BLaER1 (cell line): ENCODE results near the gene SLC37A4.
"Not testable (repeated sequence)": the region's sequence is repeated elsewhere in the genome, so short reads cannot be mapped to it uniquely, and the experiment has no call there.

Experiments used
- H3K27ac ChIP-seq: shearing (Covaris generic); formaldehyde crosslinking; 2 replicates; pipeline ENCODE4 v1.8.1; 2022
- H3K27me3 ChIP-seq: shearing (Covaris generic); formaldehyde crosslinking; 2 replicates; pipeline ENCODE4 v1.8.1; 2022
- H3K36me3 ChIP-seq: shearing (Covaris generic); formaldehyde crosslinking; 2 replicates; pipeline ENCODE4 v1.8.1; 2022
- H3K4me1 ChIP-seq: shearing (Covaris generic); formaldehyde crosslinking; 2 replicates; pipeline ENCODE4 v1.8.1; 2022
- H3K4me2 ChIP-seq: shearing (Covaris generic); formaldehyde crosslinking; 2 replicates; pipeline ENCODE4 v1.8.1; 2022
- H3K4me3 ChIP-seq: shearing (Covaris generic); formaldehyde crosslinking; 2 replicates; pipeline ENCODE4 v1.8.1; 2022
- H3K9ac ChIP-seq: shearing (Covaris generic); formaldehyde crosslinking; 2 replicates; pipeline ENCODE4 v1.8.1; 2022
- H3K9me3 ChIP-seq: shearing (Covaris generic); formaldehyde crosslinking; 2 replicates; pipeline ENCODE4 v1.8.1; 2022
- H4K20me1 ChIP-seq: shearing (Covaris generic); formaldehyde crosslinking; 2 replicates; pipeline ENCODE4 v1.8.1; 2022
- Cebpa-rat ChIP-seq: shearing (Covaris generic); IDR thresholded peaks from 2 replicates; pipeline ENCODE4 v1.8.1; 2022

SLC37A4 gene

DNA sequence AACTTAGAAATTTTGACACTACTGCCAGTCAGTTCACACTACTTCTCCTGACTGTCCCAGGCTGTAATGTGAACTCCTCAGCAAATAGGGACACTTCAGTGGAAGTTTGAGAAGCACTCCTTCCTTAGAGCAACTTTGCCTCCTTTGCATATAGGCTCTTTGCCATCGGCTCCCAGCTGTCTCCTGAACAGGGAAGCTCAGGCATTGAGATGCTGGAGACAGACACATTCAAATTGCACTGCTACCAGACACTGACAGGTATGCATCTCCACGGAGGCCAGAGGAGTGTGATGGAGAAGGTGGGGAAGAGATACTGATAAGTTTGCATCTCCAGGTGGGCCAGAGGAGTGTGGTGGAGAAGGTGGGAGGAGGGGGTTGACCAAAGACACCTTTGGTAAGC is 10.7 kb downstream of the SLC37A4 start:
- no peaks in the 10 kb centered on the region for H3K9me3 ChIP-seq
- TF ChIP-seq Cebpa-rat = no peak
- no peaks in the 10 kb centered on the region for H3K27me3 ChIP-seq
- peaks cover 60% of the 10 kb centered on the region for H4K20me1 ChIP-seq
- peak overlapping the region; percentile 85 for H3K4me2 ChIP-seq
- H3K4me1 ChIP-seq = peaks cover 46% of the 10 kb centered on the region
- H3K36me3 ChIP-seq = peaks cover 65% of the 10 kb centered on the region
- peak overlapping the region; percentile 80 for H3K4me3 ChIP-seq
- no peak overlapping the region for H3K27ac ChIP-seq
- H3K9ac ChIP-seq = peak overlapping the region; percentile 94

- peak within 1 kb of the TSS; percentile 87 for H3K4me2 ChIP-seq
- H3K27me3 ChIP-seq = no peaks in the 10 kb centered on the region
- peak within 1 kb of the TSS; percentile 93 for H3K27ac ChIP-seq
- TF ChIP-seq Cebpa-rat = no peak
- no peaks in the 10 kb centered on the region for H3K9me3 ChIP-seq
- H3K4me3 ChIP-seq = peak within 1 kb of the TSS; percentile 80
- H3K36me3 ChIP-seq = peaks cover 64% of the 10 kb centered on the region
- peaks cover 73% of the 10 kb centered on the region for H4K20me1 ChIP-seq
- peak within 1 kb of the TSS; percentile 94 for H3K9ac ChIP-seq
- peaks cover 40% of the 10 kb centered on the region for H3K4me1 ChIP-seq
These were observed 12.4 kb downstream of the SLC37A4 start, which contains the start of the genes RPS25 and TRAPPC4 for GRCh38 chr11:119018074-119018938. Gene RPS25 (minus strand): TSS chr11:119018343. CDS start chr11:119018284, 59 bp downstream. Gene TRAPPC4 (plus strand): TSS chr11:119018766. CDS start chr11:119018796, 30 bp downstream.

DNA sequence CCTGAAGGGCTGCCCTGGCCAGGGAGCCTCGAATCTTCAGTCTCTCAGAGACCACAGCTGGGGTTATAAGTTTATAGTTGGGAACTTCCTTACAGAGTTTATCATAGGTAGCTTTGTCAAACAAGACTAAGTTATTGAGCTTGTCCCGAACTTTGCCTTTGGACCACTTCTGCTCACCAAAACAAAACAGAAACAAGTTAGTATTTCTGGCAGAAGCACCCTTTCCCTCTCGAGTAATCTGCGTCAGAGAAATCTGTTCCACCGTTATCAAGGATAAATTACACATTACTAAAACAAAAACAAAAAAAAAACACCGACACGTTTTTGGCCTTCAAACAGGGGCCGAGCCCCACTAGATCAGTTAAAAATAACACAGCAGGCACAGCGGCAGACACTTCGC is 13.3 kb downstream of the SLC37A4 start:
- Histone ChIP-seq H3K9ac (peak overlapping the region; percentile 94), H3K4me3 (peak overlapping the region; percentile 80), H3K27ac (peak overlapping the region; percentile 93), H4K20me1 (peaks cover 79% of the 10 kb centered on the region), H3K4me1 (peaks cover 40% of the 10 kb centered on the region), H3K4me2 (peak overlapping the region; percentile 87), H3K36me3 (peaks cover 64% of the 10 kb centered on the region)
- H3K27me3 ChIP-seq, H3K9me3 ChIP-seq: not testable (repeated sequence)

DNA sequence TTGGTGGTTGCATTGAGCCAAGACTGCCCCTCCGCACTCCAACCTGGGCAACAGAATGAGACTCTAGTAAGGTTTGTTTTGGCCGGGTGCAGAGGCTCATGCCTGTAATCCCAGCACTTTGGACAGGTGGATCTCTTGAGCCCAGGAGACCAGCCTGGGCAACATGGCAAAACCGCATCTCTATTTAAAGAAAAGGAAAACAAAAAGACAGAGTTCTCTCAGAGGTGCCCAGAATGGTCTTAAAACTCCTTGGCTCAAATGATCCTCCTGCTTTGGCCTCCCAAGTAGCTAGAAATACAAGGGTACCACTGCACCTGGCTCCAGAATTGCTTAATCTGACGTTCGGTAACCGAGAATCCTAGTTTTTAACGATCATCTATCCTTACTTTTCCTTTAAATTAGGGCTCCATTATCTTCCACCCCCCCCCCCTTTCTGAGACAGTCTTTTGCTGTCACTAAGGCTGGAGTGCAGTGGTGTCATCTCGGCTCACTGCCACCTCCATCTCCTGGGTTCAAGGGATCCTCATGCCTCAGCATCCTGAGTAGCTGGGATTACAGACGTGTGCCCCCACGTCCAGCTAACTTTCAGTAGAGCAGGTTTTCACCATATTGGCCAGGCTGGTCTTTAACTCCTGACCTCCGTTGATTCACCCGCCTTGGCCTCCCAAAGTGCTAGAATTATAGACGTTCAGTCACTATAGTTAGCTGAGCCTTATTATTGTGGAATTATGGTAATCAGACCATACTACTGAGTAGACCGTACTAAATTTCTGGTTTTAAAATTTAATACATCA is 14.3 kb downstream of the SLC37A4 start:
- peaks cover 76% of the 10 kb centered on the region for H4K20me1 ChIP-seq
- H3K4me3 ChIP-seq = peak overlapping the region; percentile 80
- no peaks in the 10 kb centered on the region for H3K27me3 ChIP-seq
- no peak for TF ChIP-seq Cebpa-rat
- H3K4me2 ChIP-seq = peak overlapping the region; percentile 87
- H3K9ac ChIP-seq = peak overlapping the region; percentile 94; the same call in 1 of the 2 replicates
- H3K9me3 ChIP-seq = no peaks in the 10 kb centered on the region
- 0 out of 2 replicates have a peak overlapping the region, but pooled peaks have one; percentile 93 for H3K27ac ChIP-seq
- peaks cover 64% of the 10 kb centered on the region for H3K36me3 ChIP-seq
- H3K4me1 ChIP-seq = peaks cover 36% of the 10 kb centered on the region

GRCh38 chr11:119015054-119015611 is 15.5 kb downstream of the SLC37A4 start:
- TF ChIP-seq Cebpa-rat = no peak
- H3K4me2 ChIP-seq = no peak overlapping the region
- peaks cover 67% of the 10 kb centered on the region for H4K20me1 ChIP-seq
- H3K27ac ChIP-seq = no peak overlapping the region
- no peaks in the 10 kb centered on the region for H3K27me3 ChIP-seq
- peaks cover 23% of the 10 kb centered on the region for H3K4me1 ChIP-seq
- no peaks in the 10 kb centered on the region for H3K9me3 ChIP-seq
- H3K4me3 ChIP-seq = no peak overlapping the region
- H3K9ac ChIP-seq = no peak overlapping the region
- H3K36me3 ChIP-seq = peaks cover 71% of the 10 kb centered on the region

DNA sequence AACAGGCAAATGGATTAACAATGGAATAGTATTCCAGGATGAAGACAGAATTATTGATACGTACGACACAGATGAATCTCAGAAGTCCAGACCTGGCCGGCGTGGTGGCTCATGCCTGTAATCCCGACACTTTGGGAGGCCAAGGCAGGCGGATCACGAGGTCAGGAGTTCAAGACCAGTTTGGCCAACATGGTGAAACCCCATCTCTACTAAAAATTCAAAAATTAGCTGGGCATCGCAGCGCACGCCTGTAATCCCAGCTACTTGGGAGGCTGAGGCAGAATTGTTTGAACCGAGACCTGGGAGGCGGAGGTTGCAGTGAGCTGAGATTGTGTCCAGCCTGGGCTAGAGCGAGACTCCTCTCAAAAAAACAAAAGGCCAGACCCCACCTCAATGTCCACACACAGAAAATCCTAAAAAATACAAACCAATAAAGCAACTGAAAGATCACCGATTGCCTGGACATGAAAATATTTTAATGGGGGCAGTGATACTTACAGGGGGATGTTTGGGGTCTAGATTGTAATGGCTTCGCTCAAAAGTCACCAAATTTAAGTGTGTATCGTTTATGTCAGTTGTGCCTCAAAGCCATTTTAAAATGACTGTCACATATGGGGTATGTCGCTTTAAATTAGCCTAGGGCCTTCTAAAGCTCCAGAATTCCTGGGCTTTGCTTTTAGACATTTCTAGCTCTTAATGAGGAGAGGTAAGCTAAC is 16.3 kb downstream of the SLC37A4 start:
- H3K27ac ChIP-seq = no peak overlapping the region
- peaks cover 78% of the 10 kb centered on the region for H3K36me3 ChIP-seq

DNA sequence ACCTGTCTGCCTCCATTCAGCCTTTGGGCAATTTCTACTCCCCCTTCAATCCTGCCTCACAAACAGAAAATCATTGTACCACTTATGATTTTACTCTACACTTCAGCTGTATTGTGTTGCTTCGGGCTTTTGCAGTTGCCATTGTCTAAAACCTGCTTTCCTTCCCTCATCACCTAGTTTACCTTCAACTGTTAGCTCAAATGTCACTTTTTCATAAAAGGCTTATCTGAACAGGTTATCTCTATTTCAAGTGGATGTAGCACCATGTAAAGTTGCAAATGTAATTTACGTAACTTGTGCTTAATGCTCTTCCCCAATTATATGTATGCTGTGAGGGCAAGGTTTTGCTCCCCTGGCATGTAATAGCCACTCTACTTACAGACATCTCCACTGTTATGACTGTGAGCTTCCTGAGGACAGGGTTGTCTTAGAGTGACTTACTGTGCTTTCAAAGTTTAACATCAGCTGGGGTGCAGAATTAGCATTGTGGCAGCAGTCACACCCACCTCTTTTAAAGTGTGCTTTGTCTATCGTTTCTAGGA is 18.0 kb downstream of the SLC37A4 start:
- TF ChIP-seq Cebpa-rat = no peak
- Histone ChIP-seq H3K9me3 (no peaks in the 10 kb centered on the region), H3K36me3 (peaks cover 93% of the 10 kb centered on the region), H3K4me3 (no peak overlapping the region), H4K20me1 (peaks cover 61% of the 10 kb centered on the region), H3K9ac (no peak overlapping the region), H3K27me3 (no peaks in the 10 kb centered on the region), H3K27ac (no peak overlapping the region), H3K4me2 (no peak overlapping the region), H3K4me1 (peaks cover 16% of the 10 kb centered on the region)

More for the DNA sequence above, 16.3 kb downstream of the SLC37A4 start:
- Histone ChIP-seq H3K4me2 (no peak overlapping the region), H3K4me3 (no peak overlapping the region), H3K27me3 (no peaks in the 10 kb centered on the region), H3K4me1 (peaks cover 16% of the 10 kb centered on the region), H3K9me3 (no peaks in the 10 kb centered on the region), H3K9ac (no peak overlapping the region), H4K20me1 (peaks cover 67% of the 10 kb centered on the region)
- no peak for TF ChIP-seq Cebpa-rat

DNA sequence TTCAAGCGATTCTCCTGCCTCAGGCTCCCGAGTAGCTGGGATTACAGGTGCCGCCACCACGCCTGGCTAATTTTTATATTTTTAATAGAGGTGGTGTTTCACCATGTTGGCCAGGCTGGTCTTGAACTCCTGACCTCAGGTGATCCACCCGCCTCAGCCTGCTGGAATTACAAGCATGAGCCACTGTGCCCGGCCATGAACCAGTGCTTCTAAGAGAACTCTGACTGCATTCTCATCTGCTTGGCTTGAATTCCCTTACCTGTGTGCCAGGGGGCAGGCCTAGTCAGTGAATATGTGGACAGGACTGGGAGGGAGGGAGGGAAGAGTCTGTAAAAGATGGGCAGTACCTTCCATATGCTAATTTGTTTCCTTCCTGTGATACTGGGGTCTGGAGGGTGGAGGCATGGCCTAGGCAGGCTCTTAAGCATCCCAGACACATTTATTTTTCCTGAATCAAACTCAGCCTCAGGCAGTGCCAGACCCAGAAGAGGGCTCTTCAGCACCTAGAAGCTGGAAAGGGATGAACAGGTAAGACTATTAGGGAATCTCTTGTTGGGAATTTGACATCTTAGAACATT is 19.1 kb downstream of the SLC37A4 start:
- peaks cover 10% of the 10 kb centered on the region for H3K4me1 ChIP-seq
- H3K9ac ChIP-seq = no peak overlapping the region
- no peaks in the 10 kb centered on the region for H3K9me3 ChIP-seq
- no peak overlapping the region for H3K4me3 ChIP-seq
- H4K20me1 ChIP-seq = peaks cover 52% of the 10 kb centered on the region
- no peak overlapping the region for H3K27ac ChIP-seq
- TF ChIP-seq Cebpa-rat = no peak
- peaks cover 96% of the 10 kb centered on the region for H3K36me3 ChIP-seq
- H3K4me2 ChIP-seq = no peak overlapping the region
- no peaks in the 10 kb centered on the region for H3K27me3 ChIP-seq

DNA sequence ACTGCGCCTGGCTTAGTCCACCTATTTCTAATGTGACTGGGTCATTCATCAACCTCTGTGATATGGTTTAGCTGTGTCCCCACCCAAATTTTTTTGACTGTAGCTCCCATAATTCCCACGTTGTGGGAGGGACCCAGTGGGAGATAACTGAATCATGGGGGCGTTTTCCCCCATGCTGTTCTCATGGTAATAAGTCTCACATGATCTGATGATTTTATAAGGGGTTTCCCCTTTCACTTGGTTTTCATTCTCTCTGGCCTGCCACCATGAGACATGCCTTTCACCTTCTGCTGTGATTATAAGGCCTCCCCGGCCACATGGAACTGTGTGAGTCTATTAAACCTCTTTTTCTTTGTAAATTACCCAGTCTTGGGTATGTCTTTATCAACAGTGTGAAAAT is 24.0 kb downstream of the SLC37A4 start:
- no peak for TF ChIP-seq Cebpa-rat
- Histone ChIP-seq H3K27me3 (no peaks in the 10 kb centered on the region), H3K4me2 (no peak overlapping the region), H4K20me1 (peaks cover 11% of the 10 kb centered on the region; the same call in 1 of the 2 replicates), H3K4me3 (no peak overlapping the region), H3K27ac (no peak overlapping the region), H3K4me1 (no peaks in the 10 kb centered on the region), H3K9me3 (no peaks in the 10 kb centered on the region), H3K36me3 (peaks cover 96% of the 10 kb centered on the region), H3K9ac (no peak overlapping the region)
